NB4 (cell line): ENCODE results near the gene NECTIN3.

ENCODE experiments used
- POLR2A ChIP-seq: IDR thresholded peaks from 2 replicates; pipeline ENCODE4 v1.6.1; 2011; ENCODE audit warnings: mild to moderate bottlenecking; ENCODE audit not compliant: insufficient read length; ENCODE audit errors: extremely low read depth
- TF ChIP-seq, protein P1 (sequence below): IDR thresholded peaks from 2 replicates; pipeline ENCODE4 v1.6.1; 2011; ENCODE audit warnings: low read depth, low read length
- TF ChIP-seq, protein P2 (sequence below): IDR thresholded peaks from one replicate; pipeline ENCODE4 v1.5.1; 2012; ENCODE audit warnings: low read depth, low read length

DNA sequence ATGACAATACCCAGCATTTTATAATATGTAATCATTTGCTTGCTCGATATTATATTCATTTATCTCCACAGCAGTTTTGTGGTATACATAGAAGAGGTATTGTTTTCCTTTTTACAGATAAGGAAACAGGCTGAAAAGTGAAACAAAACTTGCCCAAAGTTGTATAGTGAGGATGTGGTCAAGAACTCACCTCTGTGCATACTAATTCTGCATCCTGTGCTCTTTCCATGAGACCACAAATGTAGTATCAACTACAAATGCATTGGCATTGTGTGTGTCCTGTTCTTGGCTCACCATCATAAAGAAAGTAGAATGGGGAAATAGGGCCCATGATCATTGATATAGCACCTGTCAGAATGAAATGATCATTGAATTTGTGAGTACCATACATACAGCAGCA lies 167.3 kb downstream of the NECTIN3 start:
- TF ChIP-seq, protein P1, sequence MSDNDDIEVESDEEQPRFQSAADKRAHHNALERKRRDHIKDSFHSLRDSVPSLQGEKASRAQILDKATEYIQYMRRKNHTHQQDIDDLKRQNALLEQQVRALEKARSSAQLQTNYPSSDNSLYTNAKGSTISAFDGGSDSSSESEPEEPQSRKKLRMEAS, result no peak
- TF ChIP-seq, protein P2, sequence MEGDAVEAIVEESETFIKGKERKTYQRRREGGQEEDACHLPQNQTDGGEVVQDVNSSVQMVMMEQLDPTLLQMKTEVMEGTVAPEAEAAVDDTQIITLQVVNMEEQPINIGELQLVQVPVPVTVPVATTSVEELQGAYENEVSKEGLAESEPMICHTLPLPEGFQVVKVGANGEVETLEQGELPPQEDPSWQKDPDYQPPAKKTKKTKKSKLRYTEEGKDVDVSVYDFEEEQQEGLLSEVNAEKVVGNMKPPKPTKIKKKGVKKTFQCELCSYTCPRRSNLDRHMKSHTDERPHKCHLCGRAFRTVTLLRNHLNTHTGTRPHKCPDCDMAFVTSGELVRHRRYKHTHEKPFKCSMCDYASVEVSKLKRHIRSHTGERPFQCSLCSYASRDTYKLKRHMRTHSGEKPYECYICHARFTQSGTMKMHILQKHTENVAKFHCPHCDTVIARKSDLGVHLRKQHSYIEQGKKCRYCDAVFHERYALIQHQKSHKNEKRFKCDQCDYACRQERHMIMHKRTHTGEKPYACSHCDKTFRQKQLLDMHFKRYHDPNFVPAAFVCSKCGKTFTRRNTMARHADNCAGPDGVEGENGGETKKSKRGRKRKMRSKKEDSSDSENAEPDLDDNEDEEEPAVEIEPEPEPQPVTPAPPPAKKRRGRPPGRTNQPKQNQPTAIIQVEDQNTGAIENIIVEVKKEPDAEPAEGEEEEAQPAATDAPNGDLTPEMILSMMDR, result no peak
- no peak for TF ChIP-seq POLR2A
